AG04450 (cell line): ENCODE results near the gene CDIP1. TPM values are rescaled to one million over a fixed set of nuclear protein-coding genes. Genes with fewer than 3 reads are reported as not detected.
A peak's percentile ranks its signal among the peaks of the same experiment; 100 is the strongest.

Experiments
- CTCF ChIA-PET: fragments of 300-600, 350-600 bp; formaldehyde crosslinking; extraction: SDS; loops from one replicate; lab custom pipeline; 2022; ENCODE audit warnings: antibody characterized with exemption, inconsistent platforms; lab: Charles Lee
- POLR2A ChIA-PET: fragments of 350-600 bp; formaldehyde crosslinking; extraction: SDS; loops from one replicate; lab custom pipeline; 2021; ENCODE audit warnings: antibody characterized with exemption, inconsistent platforms; lab: Yijun Ruan, JAX
- DNase-seq: peaks from one replicate; pipeline ENCODE4 v3.0.0-alpha.2; 2011; ENCODE audit warnings: low read depth, low spot score
- H3K27ac ChIP-seq: one replicate; pipeline ENCODE4 v1.5.1; 2012; ENCODE audit warnings: low read depth, low read length, control low read depth
- H3K27me3 ChIP-seq: one replicate; pipeline ENCODE4 v1.6.0; 2012; ENCODE audit warnings: low read length; ENCODE audit not compliant: control insufficient read depth, insufficient read depth
- H3K4me3 ChIP-seq: 2 replicates; pipeline ENCODE4 v1.5.1; 2011; ENCODE audit warnings: mild to moderate bottlenecking, low read depth, low read length, control low read depth
- H3K9me3 ChIP-seq: 2 replicates; pipeline ENCODE4 v1.5.1; 2012; ENCODE audit warnings: low read length; ENCODE audit not compliant: control insufficient read depth, insufficient read depth
- polyA plus RNA-seq: library from polyadenylated mRNA; depleted of rRNA; stranded (reverse); fragments of >200 nt; gene quantifications from 2 replicates; pipeline ENCODE4 v1.2.3, GENCODE V29; 2011
- TF ChIP-seq, protein P1 (sequence below): IDR thresholded peaks from 2 replicates; pipeline ENCODE4 v1.5.1; 2011; ENCODE audit warnings: low read depth, low read length, control low read depth, inconsistent platforms

Gene CDIP1
- polyA plus RNA-seq, 1 experiment: 12.2 TPM

DNA sequence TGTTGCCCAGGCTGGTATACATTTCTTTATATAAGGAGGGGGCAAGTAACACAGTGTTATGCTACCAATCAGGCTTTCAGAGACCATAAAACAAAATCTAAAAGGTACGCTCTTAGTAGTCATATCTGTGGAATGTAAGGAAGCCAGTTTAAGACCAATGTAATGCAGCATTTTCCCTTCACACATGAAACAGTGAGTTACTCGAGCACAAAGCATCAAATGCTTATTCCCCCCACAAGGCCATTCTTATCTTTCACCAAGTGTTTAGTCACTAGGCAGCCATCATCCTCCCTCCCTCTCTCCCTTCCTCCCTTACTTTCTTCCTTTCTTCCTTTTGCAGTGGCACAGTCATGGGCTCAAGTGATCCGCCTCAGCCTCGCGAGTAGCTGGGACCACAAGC, 49.5 kb downstream of the CDIP1 start:
- ChIA-PET CTCF (interaction anchor here (0.9 to 1.0 kb wide), 3 partner anchors 11 to 57 kb away, joined by 3 to 5 read pairs (median 4); no protein-coding TSS in a partner anchor), POLR2A (no interaction called here)
- H3K4me3 ChIP-seq: no peak overlapping the region
- H3K27me3 ChIP-seq: no peaks in the 10 kb centered on the region
- peak; percentile 50 for DNase-seq
- H3K27ac ChIP-seq: peak overlapping the region; percentile 84
- TF ChIP-seq, protein P1, sequence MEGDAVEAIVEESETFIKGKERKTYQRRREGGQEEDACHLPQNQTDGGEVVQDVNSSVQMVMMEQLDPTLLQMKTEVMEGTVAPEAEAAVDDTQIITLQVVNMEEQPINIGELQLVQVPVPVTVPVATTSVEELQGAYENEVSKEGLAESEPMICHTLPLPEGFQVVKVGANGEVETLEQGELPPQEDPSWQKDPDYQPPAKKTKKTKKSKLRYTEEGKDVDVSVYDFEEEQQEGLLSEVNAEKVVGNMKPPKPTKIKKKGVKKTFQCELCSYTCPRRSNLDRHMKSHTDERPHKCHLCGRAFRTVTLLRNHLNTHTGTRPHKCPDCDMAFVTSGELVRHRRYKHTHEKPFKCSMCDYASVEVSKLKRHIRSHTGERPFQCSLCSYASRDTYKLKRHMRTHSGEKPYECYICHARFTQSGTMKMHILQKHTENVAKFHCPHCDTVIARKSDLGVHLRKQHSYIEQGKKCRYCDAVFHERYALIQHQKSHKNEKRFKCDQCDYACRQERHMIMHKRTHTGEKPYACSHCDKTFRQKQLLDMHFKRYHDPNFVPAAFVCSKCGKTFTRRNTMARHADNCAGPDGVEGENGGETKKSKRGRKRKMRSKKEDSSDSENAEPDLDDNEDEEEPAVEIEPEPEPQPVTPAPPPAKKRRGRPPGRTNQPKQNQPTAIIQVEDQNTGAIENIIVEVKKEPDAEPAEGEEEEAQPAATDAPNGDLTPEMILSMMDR: no peak
- H3K9me3 ChIP-seq: no peaks in the 10 kb centered on the region

DNA sequence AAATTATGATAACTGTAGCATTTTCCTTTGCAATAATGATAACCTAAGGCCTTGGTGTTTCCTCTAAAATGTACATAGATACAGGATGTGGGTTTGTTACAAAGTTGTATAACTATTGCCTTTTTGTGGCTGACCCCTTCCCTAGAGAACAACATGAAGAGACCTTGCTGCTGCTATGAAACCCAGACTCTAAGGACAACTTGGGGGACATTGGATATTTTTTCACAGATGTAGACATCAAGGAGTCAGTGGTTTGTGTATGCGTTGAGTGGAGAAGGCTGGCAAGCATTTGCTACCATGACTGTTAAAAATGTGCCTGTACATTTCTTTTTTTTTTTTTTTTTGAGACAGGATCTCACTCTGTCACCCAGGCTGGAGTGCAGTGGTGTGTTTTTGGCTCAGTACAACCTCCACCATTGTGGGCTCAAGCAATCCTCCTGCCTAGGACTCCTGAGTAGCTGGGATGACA, 50.0 kb downstream of the CDIP1 start:
- Histone ChIP-seq H3K27me3 (no peaks in the 10 kb centered on the region), H3K27ac (peak overlapping the region; percentile 40), H3K9me3 (no peaks in the 10 kb centered on the region), H3K4me3 (no peak overlapping the region)
- CTCF ChIA-PET: interaction anchor here (0.9 to 1.0 kb wide), 2 partner anchors 11 to 18 kb away, joined by 3 to 4 read pairs; no protein-coding TSS in a partner anchor
- no peak for DNase-seq
- TF ChIP-seq, protein P1: no peak
- POLR2A ChIA-PET: no interaction called here

DNA sequence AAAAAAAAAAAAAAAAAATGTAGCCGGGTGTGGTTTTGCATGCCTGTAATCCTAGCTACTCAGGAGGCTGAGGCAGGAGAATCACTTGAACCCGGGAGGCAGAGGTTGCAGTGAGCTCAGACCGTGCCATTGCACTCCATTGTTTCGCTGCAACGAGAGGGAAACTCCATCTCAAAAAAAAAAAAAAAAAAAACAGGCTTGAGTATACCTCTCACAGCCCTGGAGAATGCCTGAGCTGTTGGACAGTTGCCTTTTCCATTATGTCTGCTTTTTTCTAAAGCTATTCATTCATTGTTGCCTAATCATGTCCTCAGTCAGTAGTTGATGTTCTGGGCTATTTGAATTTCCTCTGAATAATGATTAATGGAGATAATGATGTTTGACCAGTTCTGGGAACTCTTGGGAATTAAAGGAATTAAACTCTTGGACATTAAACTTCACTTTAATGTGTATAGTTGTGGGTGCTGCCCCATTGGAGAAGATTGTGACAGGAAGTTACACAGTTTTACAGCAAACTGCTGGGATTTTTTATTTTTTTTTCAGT, 50.5 kb downstream of the CDIP1 start:
- Histone ChIP-seq H3K27me3 (no peaks in the 10 kb centered on the region), H3K4me3 (no peak overlapping the region), H3K27ac (no peak overlapping the region), H3K9me3 (no peaks in the 10 kb centered on the region)
- TF ChIP-seq, protein P1: no peak
- ChIA-PET POLR2A (no interaction called here), CTCF (no interaction called here)
- no peak for DNase-seq

DNA sequence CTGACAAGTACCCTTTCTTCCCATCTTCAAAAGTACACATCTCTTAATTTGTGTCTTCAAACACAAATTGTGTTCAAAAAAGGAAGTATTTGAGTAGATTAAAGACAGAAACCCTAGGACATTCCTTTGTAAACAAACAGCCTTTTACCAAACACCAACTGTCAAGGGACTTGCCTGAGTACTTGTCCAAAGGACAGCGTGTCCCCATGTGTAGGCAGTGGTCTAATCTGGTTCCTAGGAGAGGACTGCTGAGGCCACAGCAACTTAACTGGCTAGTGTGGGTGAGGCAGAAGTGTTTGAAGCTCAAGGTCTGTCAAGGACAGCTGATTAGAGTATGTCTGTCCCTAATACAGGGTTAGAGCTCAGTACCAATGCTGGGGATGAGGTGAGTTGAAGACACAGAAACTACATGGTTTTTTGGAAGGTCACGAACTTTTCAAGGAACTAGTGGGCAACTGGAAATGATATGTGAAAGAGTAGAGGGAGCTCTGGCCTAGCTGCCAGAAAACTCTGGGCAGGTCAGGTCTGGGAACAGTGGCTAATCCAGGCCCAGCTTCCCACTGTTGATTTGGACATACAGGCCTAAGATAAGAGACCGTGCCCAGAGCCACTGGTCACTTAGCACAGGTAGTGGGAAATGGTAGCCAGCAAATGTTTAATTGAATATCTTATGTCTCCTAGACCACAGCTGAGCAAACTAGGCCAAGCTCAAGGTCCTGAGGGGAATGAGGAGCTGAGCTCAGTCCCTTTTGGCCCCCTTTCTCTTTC, 52.3 kb downstream of the CDIP1 start:
- TF ChIP-seq, protein P1: no peak
- no peaks in the 10 kb centered on the region for H3K27me3 ChIP-seq
- no peaks in the 10 kb centered on the region for H3K9me3 ChIP-seq
- ChIA-PET POLR2A (no interaction called here), CTCF (interaction anchor here (0.5 to 0.9 kb wide), 3 partner anchors 10 to 69 kb away, joined by 3 to 4 read pairs (median 3); partner anchors contain the start of gene HMOX2)
- no peak overlapping the region for H3K27ac ChIP-seq
- H3K4me3 ChIP-seq: no peak overlapping the region
- DNase-seq: no peak

DNA sequence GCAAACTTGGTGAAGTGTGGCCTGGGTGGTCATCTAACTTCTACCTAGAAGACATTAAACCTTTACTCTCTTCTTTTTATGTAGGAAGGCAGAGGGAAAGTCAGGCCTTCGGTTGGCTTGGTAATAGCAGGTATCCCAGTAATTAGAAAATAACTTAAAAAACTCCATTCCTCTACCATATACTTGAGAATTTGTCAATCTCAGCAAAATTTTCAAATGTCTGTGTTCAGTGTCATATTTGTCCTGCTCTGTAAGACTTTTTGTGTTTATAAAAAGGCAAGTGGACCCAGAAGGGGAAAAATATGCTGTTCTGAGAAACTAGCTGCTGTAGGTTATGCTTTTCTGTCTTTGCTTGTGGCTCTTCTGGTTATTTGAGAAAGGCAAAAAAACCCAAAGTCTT, 56.6 kb downstream of the CDIP1 start:
- no peak for DNase-seq

More for the DNA sequence above, 56.6 kb downstream of the CDIP1 start:
- ChIA-PET CTCF (no interaction called here), POLR2A (no interaction called here)
- TF ChIP-seq, protein P1: no peak
- Histone ChIP-seq H3K27ac (no peak overlapping the region), H3K4me3 (no peak overlapping the region), H3K9me3 (no peaks in the 10 kb centered on the region), H3K27me3 (no peaks in the 10 kb centered on the region)
